Astrocyte of the spinal cord (primary cell): Measurements from ENCODE around the gene DIP2C.
"Not testable (repeated sequence)": the region's sequence is repeated elsewhere in the genome, so short reads cannot be mapped to it uniquely, and the experiment has no call there.

ENCODE experiments used
- DNase-seq: peaks from one replicate; pipeline ENCODE4 v3.0.0; 2011; ENCODE audit warnings: low read depth, low spot score
- H3K4me3 ChIP-seq: 2 replicates; pipeline ENCODE4 v1.5.1; 2011; ENCODE audit warnings: low read depth, mild to moderate bottlenecking, low read length, moderate library complexity
- in situ Hi-C: cut with HindIII; loops from 2 replicates; pipeline ENCODE4 v1.10.0; 2017; ENCODE audit warnings: low sequenced_read_pairs
- TF ChIP-seq, protein P1 (sequence below): IDR thresholded peaks from 2 replicates; pipeline ENCODE4 v1.5.1; 2012; ENCODE audit warnings: low read depth, mild to moderate bottlenecking, low read length, inconsistent platforms

DIP2C gene

GRCh38 chr10:349081-349480 is 340.4 kb downstream of the DIP2C start:
- no peak for DNase-seq
- no peak overlapping the region for H3K4me3 ChIP-seq
- in situ Hi-C loops: no loop called here
- TF ChIP-seq, protein P1, sequence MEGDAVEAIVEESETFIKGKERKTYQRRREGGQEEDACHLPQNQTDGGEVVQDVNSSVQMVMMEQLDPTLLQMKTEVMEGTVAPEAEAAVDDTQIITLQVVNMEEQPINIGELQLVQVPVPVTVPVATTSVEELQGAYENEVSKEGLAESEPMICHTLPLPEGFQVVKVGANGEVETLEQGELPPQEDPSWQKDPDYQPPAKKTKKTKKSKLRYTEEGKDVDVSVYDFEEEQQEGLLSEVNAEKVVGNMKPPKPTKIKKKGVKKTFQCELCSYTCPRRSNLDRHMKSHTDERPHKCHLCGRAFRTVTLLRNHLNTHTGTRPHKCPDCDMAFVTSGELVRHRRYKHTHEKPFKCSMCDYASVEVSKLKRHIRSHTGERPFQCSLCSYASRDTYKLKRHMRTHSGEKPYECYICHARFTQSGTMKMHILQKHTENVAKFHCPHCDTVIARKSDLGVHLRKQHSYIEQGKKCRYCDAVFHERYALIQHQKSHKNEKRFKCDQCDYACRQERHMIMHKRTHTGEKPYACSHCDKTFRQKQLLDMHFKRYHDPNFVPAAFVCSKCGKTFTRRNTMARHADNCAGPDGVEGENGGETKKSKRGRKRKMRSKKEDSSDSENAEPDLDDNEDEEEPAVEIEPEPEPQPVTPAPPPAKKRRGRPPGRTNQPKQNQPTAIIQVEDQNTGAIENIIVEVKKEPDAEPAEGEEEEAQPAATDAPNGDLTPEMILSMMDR: no peak

GRCh38 chr10:348456-348855 is 341.0 kb downstream of the DIP2C start:
- DNase-seq: no peak
- H3K4me3 ChIP-seq: no peak overlapping the region
- in situ Hi-C loops: no loop called here
- TF ChIP-seq, protein P1: no peak

DNA sequence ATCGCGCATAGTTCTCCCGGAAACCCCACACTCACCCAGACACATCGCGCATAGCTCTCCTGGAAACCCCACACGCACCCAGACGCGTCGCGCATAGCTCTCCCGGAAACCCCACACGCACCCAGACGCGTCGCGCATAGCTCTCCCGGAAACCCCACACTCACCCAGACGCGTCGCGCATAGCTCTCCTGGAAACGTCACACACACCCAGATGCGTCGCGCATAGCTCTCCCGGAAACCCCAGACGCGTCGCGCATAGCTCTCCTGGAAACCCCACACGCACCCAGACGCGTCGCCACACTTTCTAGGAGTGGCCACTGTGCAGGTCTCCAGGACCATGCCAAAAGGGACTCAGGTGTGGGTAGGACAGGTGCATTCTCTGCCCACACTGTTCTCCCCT is 341.7 kb downstream of the DIP2C start:
- DNase-seq, H3K4me3 ChIP-seq, in situ Hi-C loops: not testable (repeated sequence)

DNA sequence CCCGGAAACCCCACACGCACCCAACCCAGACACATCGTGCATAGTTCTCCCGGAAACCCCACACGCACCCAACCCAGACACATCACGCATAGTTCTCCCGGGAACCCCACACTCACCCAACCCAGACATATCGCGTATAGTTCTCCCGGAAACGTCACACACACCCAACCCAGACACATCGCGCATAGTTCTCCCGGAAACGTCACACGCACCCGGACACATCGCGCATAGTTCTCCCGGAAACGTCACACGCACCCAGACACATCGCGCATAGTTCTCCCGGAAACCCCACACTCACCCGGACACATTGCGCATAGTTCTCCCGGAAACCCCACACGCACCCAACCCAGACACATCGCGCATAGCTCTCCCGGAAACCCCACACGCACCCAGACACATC is 342.3 kb downstream of the DIP2C start:
- in situ Hi-C loops, DNase-seq: not testable (repeated sequence)

GRCh38 chr10:344582-345200 is 344.8 kb downstream of the DIP2C start:
- TF ChIP-seq, protein P1: no peak
- in situ Hi-C loops: no loop called here
- DNase-seq: no peak
- H3K4me3 ChIP-seq: no peak overlapping the region

More for the DNA sequence above, 342.3 kb downstream of the DIP2C start:
- not testable (repeated sequence) for H3K4me3 ChIP-seq

DNA sequence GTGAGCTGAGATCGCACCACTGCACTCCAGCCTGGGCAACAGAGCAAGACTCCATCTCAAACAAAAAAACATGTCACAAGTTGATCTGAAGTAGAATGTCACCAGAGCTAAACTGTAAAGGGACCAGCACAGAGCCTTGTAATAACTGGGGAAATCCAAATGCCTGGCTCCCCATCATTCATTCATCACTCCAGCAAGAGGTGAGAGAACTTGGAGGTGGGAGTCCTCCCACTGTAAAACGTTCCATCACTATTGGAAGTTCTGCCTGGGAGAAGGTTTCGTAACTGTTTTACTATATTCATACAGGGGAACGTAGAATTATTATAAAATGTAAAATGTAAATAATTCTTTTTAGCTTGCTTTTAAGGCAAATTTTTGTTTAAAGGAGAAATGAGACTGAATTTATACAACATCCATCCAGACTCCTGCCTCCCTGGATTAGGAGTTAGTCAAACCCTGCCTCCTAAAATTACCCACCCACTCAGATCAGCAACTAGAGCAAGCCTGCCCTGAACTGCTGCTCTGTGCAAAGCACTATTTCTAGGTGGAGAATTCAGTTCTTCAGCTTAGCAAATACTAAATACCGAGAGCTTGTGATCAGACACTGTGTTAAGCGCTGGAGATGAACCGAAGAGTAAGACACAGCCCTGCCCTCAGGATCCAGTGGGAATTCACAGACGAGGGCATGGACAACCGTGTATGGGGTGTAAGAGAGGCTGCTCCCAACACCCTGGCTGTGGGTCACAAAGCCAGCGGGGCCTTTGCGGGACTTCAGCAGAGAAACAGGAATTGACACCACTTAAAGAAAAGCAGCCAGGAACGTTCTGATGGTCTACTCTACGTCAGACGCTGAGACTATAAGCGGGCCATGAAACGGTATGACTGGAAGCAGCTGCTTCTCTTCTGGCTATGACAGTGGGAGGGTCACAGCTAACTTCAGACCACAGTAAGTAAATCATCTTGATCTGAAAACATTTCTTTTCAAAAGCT is 345.9 kb downstream of the DIP2C start:
- TF ChIP-seq, protein P1: no peak
- no peak for DNase-seq
- in situ Hi-C loops: no loop called here
- no peak overlapping the region for H3K4me3 ChIP-seq

DNA sequence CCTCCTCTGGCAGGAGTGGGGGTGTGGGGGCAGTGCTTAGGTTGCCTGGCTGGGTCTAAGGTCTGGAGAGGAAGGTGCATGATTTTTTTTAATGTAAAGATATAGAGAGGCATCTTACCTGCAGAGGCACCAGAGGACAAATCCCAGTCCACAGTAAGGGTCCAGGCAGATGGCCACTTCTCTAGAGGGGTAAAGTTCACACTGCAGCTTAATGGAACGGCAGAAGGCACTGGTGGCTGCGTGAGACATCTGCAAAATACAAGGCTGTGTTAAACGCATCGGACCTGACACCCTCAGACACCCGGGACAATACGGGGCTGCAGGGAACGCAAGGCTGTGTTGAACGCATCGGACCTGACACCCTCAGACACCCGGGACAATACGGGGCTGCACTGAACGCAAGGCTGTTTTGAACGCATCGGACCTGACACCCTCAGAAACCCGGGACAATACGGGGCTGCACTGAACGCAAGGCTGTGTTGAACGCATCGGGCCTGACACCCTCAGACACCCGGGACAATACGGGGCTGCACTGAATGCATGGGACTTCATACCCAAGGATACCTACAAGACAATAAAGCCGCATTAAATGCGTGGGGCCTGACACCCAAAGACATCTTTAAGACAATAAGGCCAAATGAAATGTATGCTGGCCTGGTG is 348.3 kb downstream of the DIP2C start:
- TF ChIP-seq, protein P1: no peak
- in situ Hi-C loops: no loop called here
- H3K4me3 ChIP-seq: no peak overlapping the region
- DNase-seq: no peak
